DND-41 (cell line): ENCODE data around the gene CD300LG.

Experiments
- ATAC-seq: fragments of 200-7000 bp; cut with Tn5 transposase; 3 replicates; pipeline ENCODE4 v1.9.1; 2021; ENCODE audit warnings: low read depth; ENCODE audit not compliant: insufficient read depth
- DNase-seq: peaks from one replicate; pipeline ENCODE4 v3.0.0-alpha.2; 2020
- H2AFZ ChIP-seq: 2 replicates; pipeline ENCODE4 v1.6.0; 2012; ENCODE audit warnings: low read depth, low read length
- H3K27ac ChIP-seq: 2 replicates; pipeline ENCODE4 v1.5.1; 2012; ENCODE audit warnings: low read length, inconsistent platforms
- H3K27me3 ChIP-seq: fragments of 200-600 bp; sonication (generic); 2 replicates; pipeline ENCODE4 v1.6.0; 2012; ENCODE audit warnings: low read length, mild to moderate bottlenecking, inconsistent platforms; ENCODE audit not compliant: insufficient read depth, poor library complexity
- H3K36me3 ChIP-seq: 2 replicates; pipeline ENCODE4 v1.5.1; 2012; ENCODE audit warnings: low read length, inconsistent platforms; ENCODE audit not compliant: insufficient read depth
- H3K4me1 ChIP-seq: 2 replicates; pipeline ENCODE4 v1.5.1; 2012; ENCODE audit warnings: mild to moderate bottlenecking, low read length; ENCODE audit not compliant: insufficient read depth
- H3K4me2 ChIP-seq: 2 replicates; pipeline ENCODE4 v1.6.0; 2012; ENCODE audit warnings: mild to moderate bottlenecking, moderate library complexity, low read length, inconsistent platforms; ENCODE audit not compliant: insufficient read depth
- H3K4me3 ChIP-seq, 2 experiments: fragments of 200-600 bp in 1 of 2; shearing (Covaris generic) in 1 of 2; 2 replicates each; pipeline ENCODE4 v1.5.1; 2012 to 2016; ENCODE audit warnings: inconsistent platforms in 2 of 2, low read length in 2 of 2, mild to moderate bottlenecking in 2 of 2, low read depth in 1 of 2, moderate library complexity in 1 of 2
- H3K79me2 ChIP-seq: 2 replicates; pipeline ENCODE4 v1.6.0; 2012; ENCODE audit warnings: low read length, inconsistent platforms; ENCODE audit not compliant: insufficient read depth
- H3K9ac ChIP-seq: 2 replicates; pipeline ENCODE4 v1.6.0; 2012; ENCODE audit warnings: low read depth, mild to moderate bottlenecking, inconsistent platforms, low read length, moderate library complexity
- H3K9me3 ChIP-seq: 2 replicates; pipeline ENCODE4 v1.5.1; 2012; ENCODE audit warnings: low read length, moderate library complexity, mild to moderate bottlenecking, inconsistent platforms; ENCODE audit not compliant: insufficient read depth, severe bottlenecking
- H4K20me1 ChIP-seq: 2 replicates; pipeline ENCODE4 v1.6.0; 2012; ENCODE audit warnings: low read length; ENCODE audit not compliant: insufficient read depth
- EZH2 ChIP-seq: IDR thresholded peaks from 3 replicates; pipeline ENCODE4 v1.6.1; 2012; ENCODE audit warnings: borderline replicate concordance, low read depth, mild to moderate bottlenecking, moderate library complexity, low read length, inconsistent platforms; ENCODE audit not compliant: severe bottlenecking
- TF ChIP-seq, protein P1 (sequence below): IDR thresholded peaks from 2 replicates; pipeline ENCODE4 v1.5.1; 2012; ENCODE audit warnings: borderline replicate concordance, low read length, moderate library complexity, mild to moderate bottlenecking; ENCODE audit not compliant: poor library complexity, severe bottlenecking; ENCODE audit errors: extremely low read depth

Gene CD300LG

DNA sequence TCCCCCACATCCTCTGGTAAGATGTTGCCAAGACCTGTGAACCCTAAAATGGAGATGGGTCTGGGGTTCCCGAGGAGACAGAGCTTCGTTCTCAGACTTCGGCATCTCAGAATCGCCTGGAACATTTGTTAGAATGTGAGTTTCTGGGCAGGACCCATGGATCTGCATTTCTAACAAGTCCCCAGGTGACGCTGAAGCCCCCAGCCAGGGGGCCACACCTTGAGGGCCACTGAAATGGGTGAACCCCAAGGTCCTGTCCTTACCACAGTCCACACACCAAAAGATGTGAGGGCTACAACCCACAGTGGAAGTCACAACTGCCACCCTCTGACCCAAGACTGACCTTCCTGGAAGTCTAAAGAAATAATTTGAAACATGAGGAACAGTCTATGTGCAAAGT, 28.0 kb upstream of the CD300LG start:
- H3K27me3 ChIP-seq: peaks cover 8% of the 10 kb centered on the region
- H2AFZ ChIP-seq: no peak overlapping the region
- DNase-seq (no peak), ATAC-seq (no peak)
- H3K27ac ChIP-seq: no peak overlapping the region
- no peak overlapping the region for H3K9ac ChIP-seq
- H3K4me2 ChIP-seq: no peak overlapping the region
- H4K20me1 ChIP-seq: no peaks in the 10 kb centered on the region
- H3K79me2 ChIP-seq: no peaks in the 10 kb centered on the region
- H3K4me3 ChIP-seq: no peak overlapping the region
- H3K4me1 ChIP-seq: no peaks in the 10 kb centered on the region
- no peaks in the 10 kb centered on the region for H3K9me3 ChIP-seq
- TF ChIP-seq, protein P1, sequence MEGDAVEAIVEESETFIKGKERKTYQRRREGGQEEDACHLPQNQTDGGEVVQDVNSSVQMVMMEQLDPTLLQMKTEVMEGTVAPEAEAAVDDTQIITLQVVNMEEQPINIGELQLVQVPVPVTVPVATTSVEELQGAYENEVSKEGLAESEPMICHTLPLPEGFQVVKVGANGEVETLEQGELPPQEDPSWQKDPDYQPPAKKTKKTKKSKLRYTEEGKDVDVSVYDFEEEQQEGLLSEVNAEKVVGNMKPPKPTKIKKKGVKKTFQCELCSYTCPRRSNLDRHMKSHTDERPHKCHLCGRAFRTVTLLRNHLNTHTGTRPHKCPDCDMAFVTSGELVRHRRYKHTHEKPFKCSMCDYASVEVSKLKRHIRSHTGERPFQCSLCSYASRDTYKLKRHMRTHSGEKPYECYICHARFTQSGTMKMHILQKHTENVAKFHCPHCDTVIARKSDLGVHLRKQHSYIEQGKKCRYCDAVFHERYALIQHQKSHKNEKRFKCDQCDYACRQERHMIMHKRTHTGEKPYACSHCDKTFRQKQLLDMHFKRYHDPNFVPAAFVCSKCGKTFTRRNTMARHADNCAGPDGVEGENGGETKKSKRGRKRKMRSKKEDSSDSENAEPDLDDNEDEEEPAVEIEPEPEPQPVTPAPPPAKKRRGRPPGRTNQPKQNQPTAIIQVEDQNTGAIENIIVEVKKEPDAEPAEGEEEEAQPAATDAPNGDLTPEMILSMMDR: no peak
- TF ChIP-seq EZH2: no peak
- H3K36me3 ChIP-seq: no peaks in the 10 kb centered on the region

- H2AFZ ChIP-seq: no peak overlapping the region
- H3K4me2 ChIP-seq: no peak overlapping the region
- no peak overlapping the region for H3K4me3 ChIP-seq
- H3K9ac ChIP-seq: no peak overlapping the region
- H3K79me2 ChIP-seq: no peaks in the 10 kb centered on the region
- no peaks in the 10 kb centered on the region for H3K4me1 ChIP-seq
- DNase-seq (no peak), ATAC-seq (no peak)
- no peaks in the 10 kb centered on the region for H3K36me3 ChIP-seq
- no peaks in the 10 kb centered on the region for H3K9me3 ChIP-seq
- H4K20me1 ChIP-seq: no peaks in the 10 kb centered on the region
- peaks cover 5% of the 10 kb centered on the region for H3K27me3 ChIP-seq
- no peak overlapping the region for H3K27ac ChIP-seq
- TF ChIP-seq EZH2: no peak
- TF ChIP-seq, protein P1: no peak
Measured at GRCh38 chr17:43820759-43821158, 26.2 kb upstream of the CD300LG start.

GRCh38 chr17:43822570-43823190, 24.3 kb upstream of the CD300LG start:
- TF ChIP-seq, protein P1: no peak
- TF ChIP-seq EZH2: no peak

More at GRCh38 chr17:43822570-43823190, 24.3 kb upstream of the CD300LG start:
- no peaks in the 10 kb centered on the region for H3K36me3 ChIP-seq
- H2AFZ ChIP-seq: no peak overlapping the region
- ATAC-seq (no peak), DNase-seq (no peak)
- no peak overlapping the region for H3K9ac ChIP-seq
- no peaks in the 10 kb centered on the region for H3K4me1 ChIP-seq
- H3K27me3 ChIP-seq: peaks cover 5% of the 10 kb centered on the region
- H4K20me1 ChIP-seq: no peaks in the 10 kb centered on the region
- no peak overlapping the region for H3K4me2 ChIP-seq
- H3K4me3 ChIP-seq: no peak overlapping the region
- no peaks in the 10 kb centered on the region for H3K9me3 ChIP-seq
- no peaks in the 10 kb centered on the region for H3K79me2 ChIP-seq
- H3K27ac ChIP-seq: no peak overlapping the region
